Kidney tubule cell (primary cell): ENCODE measurements around the gene SMARCA4.
"Not testable (repeated sequence)": the region's sequence is repeated elsewhere in the genome, so short reads cannot be mapped to it uniquely, and the experiment has no call there.

Experiments
- DNase-seq: peaks from one replicate; pipeline ENCODE4 v3.0.0-alpha.2; 2018; ENCODE audit warnings: low spot score

Gene SMARCA4

DNA sequence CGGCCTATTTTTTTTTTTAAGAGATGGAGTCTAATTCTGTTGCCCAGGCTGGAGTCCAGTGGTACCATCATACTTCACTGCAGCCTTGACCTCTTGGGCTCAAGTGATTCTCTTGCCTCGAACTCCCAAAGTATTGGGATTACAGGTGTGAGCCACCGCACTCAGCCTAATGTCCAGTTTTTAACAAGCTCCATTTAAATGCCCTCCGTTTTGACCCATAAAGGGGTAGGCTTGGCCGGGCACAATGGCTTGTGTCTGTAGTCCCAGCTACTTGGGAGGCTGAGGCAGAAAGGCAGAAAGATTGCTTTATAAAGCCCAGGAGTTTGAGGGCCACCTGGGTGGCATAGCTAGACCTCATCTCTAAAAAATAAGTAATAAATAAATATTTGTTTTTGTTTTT, 140.2 kb downstream of the SMARCA4 start:
- no peak for DNase-seq

DNA sequence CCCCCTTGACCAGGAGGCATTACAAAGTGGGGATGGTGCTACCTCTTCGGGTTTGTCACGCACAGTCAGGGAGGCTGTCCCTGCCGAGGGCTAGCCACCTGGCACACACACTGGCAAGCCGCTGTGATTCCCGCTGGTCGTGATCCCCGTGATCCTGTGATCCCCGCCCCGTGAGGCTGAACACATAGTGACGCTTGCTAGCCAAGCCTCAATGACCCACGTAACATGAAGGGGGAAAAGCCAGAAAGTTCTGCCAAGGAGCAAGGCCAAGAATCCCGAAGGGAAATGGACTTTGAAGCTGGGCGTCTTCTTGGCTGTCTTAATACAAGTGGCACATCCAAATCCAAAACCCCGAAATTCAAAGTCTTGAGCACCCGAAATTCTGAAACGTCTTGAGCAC, 142.1 kb downstream of the SMARCA4 start:
- no peak for DNase-seq

DNA sequence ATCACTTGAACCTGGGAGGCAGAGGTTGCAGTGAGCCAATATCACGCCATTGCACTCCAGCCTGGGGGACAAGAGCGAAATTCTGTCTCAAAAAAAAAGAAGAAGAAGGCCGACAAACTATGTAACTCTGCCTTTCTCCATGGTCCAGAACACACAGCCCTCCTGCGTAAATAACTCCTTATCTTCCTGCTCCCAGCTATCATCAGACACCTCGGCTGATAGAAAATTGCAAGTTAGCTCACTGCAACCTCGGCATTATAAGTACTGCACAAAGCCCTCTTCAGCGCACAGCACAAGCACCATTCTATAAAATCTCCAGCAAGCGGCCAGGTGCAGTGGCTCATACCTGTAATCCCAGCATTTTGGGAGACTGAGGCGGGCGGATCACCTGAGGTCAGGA, 142.8 kb downstream of the SMARCA4 start:
- DNase-seq: not testable (repeated sequence)

DNA sequence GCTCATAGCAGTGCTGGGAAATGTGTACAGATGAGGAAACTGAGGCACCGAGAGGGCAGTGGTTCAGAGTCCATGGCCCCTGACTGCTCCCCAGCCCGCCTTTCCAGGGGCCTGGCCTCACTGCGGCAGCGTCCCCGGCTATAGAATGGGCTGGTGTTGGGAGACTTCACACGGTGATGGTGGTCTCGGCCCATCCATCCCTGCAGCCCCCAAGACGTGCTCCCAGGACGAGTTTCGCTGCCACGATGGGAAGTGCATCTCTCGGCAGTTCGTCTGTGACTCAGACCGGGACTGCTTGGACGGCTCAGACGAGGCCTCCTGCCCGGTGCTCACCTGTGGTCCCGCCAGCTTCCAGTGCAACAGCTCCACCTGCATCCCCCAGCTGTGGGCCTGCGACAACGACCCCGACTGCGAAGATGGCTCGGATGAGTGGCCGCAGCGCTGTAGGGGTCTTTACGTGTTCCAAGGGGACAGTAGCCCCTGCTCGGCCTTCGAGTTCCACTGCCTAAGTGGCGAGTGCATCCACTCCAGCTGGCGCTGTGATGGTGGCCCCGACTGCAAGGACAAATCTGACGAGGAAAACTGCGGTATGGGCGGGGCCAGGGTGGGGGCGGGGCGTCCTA, 144.3 kb downstream of the SMARCA4 start:
- no peak for DNase-seq

DNA sequence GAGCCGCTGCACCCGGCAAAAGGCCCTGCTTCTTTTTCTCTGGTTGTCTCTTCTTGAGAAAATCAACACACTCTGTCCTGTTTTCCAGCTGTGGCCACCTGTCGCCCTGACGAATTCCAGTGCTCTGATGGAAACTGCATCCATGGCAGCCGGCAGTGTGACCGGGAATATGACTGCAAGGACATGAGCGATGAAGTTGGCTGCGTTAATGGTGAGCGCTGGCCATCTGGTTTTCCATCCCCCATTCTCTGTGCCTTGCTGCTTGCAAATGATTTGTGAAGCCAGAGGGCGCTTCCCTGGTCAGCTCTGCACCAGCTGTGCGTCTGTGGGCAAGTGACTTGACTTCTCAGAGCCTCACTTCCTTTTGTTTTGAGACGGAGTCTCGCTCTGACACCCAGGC, 145.6 kb downstream of the SMARCA4 start:
- DNase-seq: no peak

DNA sequence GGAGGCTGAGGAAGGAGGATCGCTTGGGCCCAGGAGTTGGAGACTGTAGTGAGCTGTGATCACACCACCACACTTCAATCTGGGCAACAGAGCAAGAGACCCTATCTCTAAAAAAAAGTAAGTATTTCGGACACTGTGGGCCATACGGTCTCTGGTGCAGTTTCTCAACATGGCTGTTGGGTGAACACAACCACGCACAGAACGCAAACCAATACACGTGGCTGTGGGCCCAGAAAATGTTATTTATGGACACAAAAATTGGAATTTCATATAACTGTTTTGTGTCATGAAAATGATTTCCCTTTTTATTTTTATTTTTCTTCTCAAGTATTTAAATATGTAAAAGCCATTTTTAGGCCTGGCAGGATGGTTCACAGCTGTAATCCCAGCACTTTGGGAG, 147.9 kb downstream of the SMARCA4 start:
- no peak for DNase-seq

DNA sequence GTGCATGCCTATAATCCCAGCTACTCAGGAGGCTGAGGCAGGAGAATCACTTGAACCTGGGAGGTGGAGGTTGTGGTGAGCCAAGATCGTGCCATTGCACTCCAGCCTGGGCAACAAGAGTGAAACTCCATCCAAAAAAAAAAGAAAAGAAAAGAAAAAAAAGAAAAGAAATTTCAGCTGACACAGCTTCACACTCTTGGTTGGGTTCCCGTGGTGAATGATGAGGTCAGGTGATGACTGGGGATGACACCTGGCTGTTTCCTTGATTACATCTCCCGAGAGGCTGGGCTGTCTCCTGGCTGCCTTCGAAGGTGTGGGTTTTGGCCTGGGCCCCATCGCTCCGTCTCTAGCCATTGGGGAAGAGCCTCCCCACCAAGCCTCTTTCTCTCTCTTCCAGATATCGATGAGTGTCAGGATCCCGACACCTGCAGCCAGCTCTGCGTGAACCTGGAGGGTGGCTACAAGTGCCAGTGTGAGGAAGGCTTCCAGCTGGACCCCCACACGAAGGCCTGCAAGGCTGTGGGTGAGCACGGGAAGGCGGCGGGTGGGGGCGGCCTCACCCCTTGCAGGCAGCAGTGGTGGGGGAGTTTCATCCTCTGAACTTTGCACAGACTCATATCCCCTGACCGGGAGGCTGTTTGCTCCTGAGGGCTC, 150.4 kb downstream of the SMARCA4 start:
- no peak for DNase-seq

DNA sequence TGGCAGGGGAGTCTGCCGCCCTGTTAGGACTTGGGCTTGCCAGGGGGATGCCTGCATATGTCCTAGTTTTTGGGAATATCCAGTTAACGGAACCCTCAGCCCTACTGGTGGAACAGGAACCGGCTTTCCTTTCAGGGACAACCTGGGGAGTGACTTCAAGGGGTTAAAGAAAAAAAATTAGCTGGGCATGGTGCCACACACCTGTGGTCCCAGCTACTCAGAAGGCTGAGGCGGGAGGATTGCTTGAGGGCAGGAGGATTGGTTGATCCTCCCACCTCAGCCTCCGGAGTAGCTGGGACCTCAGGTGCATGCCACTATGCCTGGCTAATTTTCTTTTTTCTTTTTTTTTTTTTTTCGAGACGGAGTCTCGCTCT, 150.9 kb downstream of the SMARCA4 start:
- DNase-seq: no peak
